Panc1 (cell line): ENCODE measurements around the gene ACACB. TPM values are rescaled to one million over a fixed set of nuclear protein-coding genes. Genes with fewer than 3 reads are reported as not detected.

Experiments used
- ATAC-seq: fragments of 200-7000 bp; cut with Tn5 transposase; 2 replicates; pipeline ENCODE4 v1.9.1; 2020; ENCODE audit warnings: mild to moderate bottlenecking, moderate library complexity
- BruUV-seq: library from RNA; stranded (reverse); fragments of 400-500 nt; replicated peaks from 2 replicates; lab custom pipeline; 2021; lab: Mats Ljungman, UMichigan
- CTCF ChIA-PET: fragments of 300-600 bp; sonication (Branson Sonifier 250); formaldehyde crosslinking; loops from one replicate; lab custom pipeline; 2022; ENCODE audit warnings: antibody characterized with exemption; lab: Charles Lee
- POLR2A ChIA-PET: fragments of 300-600 bp; sonication (Branson Sonifier 250); formaldehyde crosslinking; loops from one replicate; lab custom pipeline; 2022; ENCODE audit warnings: antibody characterized with exemption; lab: Charles Lee
- DNase-seq: peaks from one replicate; pipeline ENCODE4 v3.0.0-alpha.2; 2010; ENCODE audit warnings: low read depth, low spot score
- H3K27ac ChIP-seq: 2 replicates; pipeline ENCODE4 v1.5.1; 2011; ENCODE audit warnings: mild to moderate bottlenecking, low read length, inconsistent platforms
- H3K27me3 ChIP-seq: fragments of 200-500 bp; sonication (Bioruptor generic); 2 replicates; pipeline ENCODE4 v1.6.0; 2014; ENCODE audit warnings: low read length, inconsistent platforms; ENCODE audit not compliant: control insufficient read depth, insufficient read depth
- H3K36me3 ChIP-seq: fragments of 200-500 bp; sonication (Bioruptor generic); 2 replicates; pipeline ENCODE4 v1.5.1; 2014; ENCODE audit warnings: inconsistent platforms, mild to moderate bottlenecking, low read length, moderate library complexity; ENCODE audit not compliant: control insufficient read depth, insufficient read depth
- H3K4me1 ChIP-seq: 2 replicates; pipeline ENCODE4 v1.5.1; 2011; ENCODE audit warnings: inconsistent platforms, mild to moderate bottlenecking, low read length, moderate library complexity; ENCODE audit not compliant: control insufficient read depth, insufficient read depth
- H3K4me3 ChIP-seq, 2 experiments: 2 replicates each; pipeline ENCODE4 v1.5.1; 2011 to 2012; ENCODE audit warnings: low read depth in 2 of 2, low read length in 2 of 2, mild to moderate bottlenecking in 2 of 2, inconsistent platforms in 1 of 2, moderate library complexity in 1 of 2
- H3K9me3 ChIP-seq: fragments of 200-500 bp; sonication (Bioruptor generic); 2 replicates; pipeline ENCODE4 v1.5.1; 2014; ENCODE audit warnings: low read depth, mild to moderate bottlenecking, inconsistent platforms, low read length, moderate library complexity; ENCODE audit not compliant: control insufficient read depth, insufficient read depth
- POLR2AphosphoS5 ChIP-seq: IDR thresholded peaks from 2 replicates; pipeline ENCODE4 v1.6.1; 2012; ENCODE audit warnings: mild to moderate bottlenecking, low read depth, low read length, moderate library complexity
- REST ChIP-seq, 2 experiments: IDR thresholded peaks; 2 replicates each; pipeline ENCODE4 v1.6.1; 2011 to 2012; ENCODE audit warnings: low read depth in 2 of 2, control low read depth in 1 of 2, low read length in 1 of 2, mild to moderate bottlenecking in 1 of 2, moderate library complexity in 1 of 2; ENCODE audit not compliant: insufficient read depth in 1 of 2
- SIN3A ChIP-seq: IDR thresholded peaks from 2 replicates; pipeline ENCODE4 v1.6.1; 2012; ENCODE audit warnings: low read depth, mild to moderate bottlenecking, low read length, moderate library complexity, borderline replicate concordance; ENCODE audit not compliant: insufficient read depth
- TCF7L2 ChIP-seq: IDR thresholded peaks from 2 replicates; pipeline ENCODE4 v1.6.1; 2011; ENCODE audit warnings: mild to moderate bottlenecking, low read depth, low read length, inconsistent platforms
- in situ Hi-C: cut with HindIII; loops from 2 replicates; pipeline ENCODE4 v1.10.0; 2016; ENCODE audit warnings: low sequenced_read_pairs, low pct_unique_long_range_greater_than_20kb
- intact Hi-C: fragments of 100-400 bp; cut with micrococcal nuclease; formaldehyde crosslinking; loops from one replicate; pipeline ENCODE4 v1.10.0; 2022; ENCODE audit not compliant: unreplicated experiment
- total RNA-seq: library from RNA; stranded (reverse); gene quantifications from one replicate; pipeline ENCODE4 v1.2.1, GENCODE V29; 2021; ENCODE audit not compliant: unreplicated experiment
- TF ChIP-seq, protein P1 (sequence below): fragments of 450-650 bp; IDR thresholded peaks from 2 replicates; pipeline ENCODE4 v1.5.1; 2017; ENCODE audit warnings: mild to moderate bottlenecking

The ACACB gene
- total RNA-seq, 1 experiment from 2014 or later: 12.3 TPM

DNA sequence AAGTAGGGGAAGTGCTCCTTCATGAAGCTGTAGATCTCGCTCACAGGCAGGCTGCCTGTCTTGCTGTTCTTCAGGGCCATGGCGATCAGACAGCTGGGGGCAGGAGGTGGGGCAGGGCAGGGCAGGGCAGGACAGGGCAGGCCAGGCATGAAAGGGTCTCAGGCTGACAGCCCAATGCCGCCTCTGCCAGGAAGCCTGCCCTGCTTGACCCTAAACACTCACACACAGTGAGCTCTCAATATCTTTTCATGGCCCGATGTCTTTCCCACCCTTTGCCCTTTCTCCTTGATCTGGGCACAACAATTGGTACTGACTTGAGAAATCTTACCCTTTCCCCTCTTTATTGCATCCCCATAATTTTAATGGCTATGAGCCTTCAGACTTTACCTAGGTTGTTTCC, 170.3 kb downstream of the ACACB start:
- Histone ChIP-seq H3K27ac (no peak overlapping the region), H3K9me3 (no peaks in the 10 kb centered on the region), H3K36me3 (no peaks in the 10 kb centered on the region), H3K27me3 (no peaks in the 10 kb centered on the region), H3K4me1 (no peaks in the 10 kb centered on the region), H3K4me3 (no peak overlapping the region)
- DNase-seq (no peak), ATAC-seq (no peak)
- in situ Hi-C loops (no loop called here), intact Hi-C loops (no loop called here)
- TF ChIP-seq POLR2AphosphoS5 (no peak), TCF7L2 (no peak)
- ChIA-PET CTCF (no interaction called here), POLR2A (no interaction called here)
- no TSS peak for BruUV-seq

- TF ChIP-seq SIN3A: no peak
- no peak for TF ChIP-seq REST (IDR thresholded peaks at IDR 0.05; ENCODE audit: insufficient read depth in 1 of 2, low read depth in 2 of 2, low read length in 1 of 2)
- TF ChIP-seq, protein P1, sequence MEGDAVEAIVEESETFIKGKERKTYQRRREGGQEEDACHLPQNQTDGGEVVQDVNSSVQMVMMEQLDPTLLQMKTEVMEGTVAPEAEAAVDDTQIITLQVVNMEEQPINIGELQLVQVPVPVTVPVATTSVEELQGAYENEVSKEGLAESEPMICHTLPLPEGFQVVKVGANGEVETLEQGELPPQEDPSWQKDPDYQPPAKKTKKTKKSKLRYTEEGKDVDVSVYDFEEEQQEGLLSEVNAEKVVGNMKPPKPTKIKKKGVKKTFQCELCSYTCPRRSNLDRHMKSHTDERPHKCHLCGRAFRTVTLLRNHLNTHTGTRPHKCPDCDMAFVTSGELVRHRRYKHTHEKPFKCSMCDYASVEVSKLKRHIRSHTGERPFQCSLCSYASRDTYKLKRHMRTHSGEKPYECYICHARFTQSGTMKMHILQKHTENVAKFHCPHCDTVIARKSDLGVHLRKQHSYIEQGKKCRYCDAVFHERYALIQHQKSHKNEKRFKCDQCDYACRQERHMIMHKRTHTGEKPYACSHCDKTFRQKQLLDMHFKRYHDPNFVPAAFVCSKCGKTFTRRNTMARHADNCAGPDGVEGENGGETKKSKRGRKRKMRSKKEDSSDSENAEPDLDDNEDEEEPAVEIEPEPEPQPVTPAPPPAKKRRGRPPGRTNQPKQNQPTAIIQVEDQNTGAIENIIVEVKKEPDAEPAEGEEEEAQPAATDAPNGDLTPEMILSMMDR: no peak
- no peak for TF ChIP-seq TCF7L2
- TF ChIP-seq POLR2AphosphoS5: no peak
- POLR2A ChIA-PET: no interaction called here
- H3K4me3 ChIP-seq: no peak overlapping the region
- BruUV-seq: no TSS peak
- ATAC-seq (no peak), DNase-seq (no peak)
- no peak overlapping the region for H3K27ac ChIP-seq
- CTCF ChIA-PET: no interaction called here
- no peaks in the 10 kb centered on the region for H3K27me3 ChIP-seq
- no peaks in the 10 kb centered on the region for H3K9me3 ChIP-seq
- no peaks in the 10 kb centered on the region for H3K36me3 ChIP-seq
- H3K4me1 ChIP-seq: peaks cover 3% of the 10 kb centered on the region; the same call in 1 of the 2 replicates
- in situ Hi-C loops (no loop called here), intact Hi-C loops (no loop called here)
Measured at GRCh38 chr12:109287181-109287580, 170.8 kb downstream of the ACACB start.

DNA sequence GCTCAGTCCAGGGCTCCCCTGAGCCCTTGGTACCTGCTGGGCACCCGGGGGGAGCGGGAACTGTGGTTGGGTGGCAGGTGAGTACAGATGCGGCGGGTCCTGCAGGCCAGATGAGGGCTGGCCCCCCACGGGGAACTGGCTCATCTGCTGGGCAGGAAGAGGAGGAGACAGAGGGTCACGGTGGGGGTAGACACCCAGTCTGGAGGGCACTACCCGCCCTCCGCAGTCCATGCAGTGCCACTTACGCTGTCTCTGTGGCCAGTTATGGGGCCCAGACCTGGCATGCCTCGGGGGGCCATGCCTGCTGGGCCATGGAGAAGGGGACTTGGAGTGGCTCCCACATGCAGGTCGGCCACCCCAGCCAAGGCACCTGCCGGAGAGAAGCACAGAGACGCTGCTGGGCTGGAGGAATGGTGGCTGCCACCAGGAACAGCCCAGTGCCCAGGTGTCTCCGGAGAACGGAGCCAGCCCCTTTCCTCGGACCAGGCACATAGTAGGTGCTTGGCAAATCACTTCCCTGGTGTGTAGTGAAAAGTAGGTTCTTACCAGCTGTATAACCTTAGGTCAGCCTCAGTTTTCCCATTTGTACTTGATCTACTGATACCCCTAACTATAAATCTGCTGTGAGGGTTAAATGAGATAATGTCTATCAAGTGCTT, 171.6 kb downstream of the ACACB start:
- H3K4me1 ChIP-seq: peaks cover 3% of the 10 kb centered on the region; the same call in 1 of the 2 replicates
- CTCF ChIA-PET: no interaction called here
- intact Hi-C loops (no loop called here), in situ Hi-C loops (no loop called here)
- H3K9me3 ChIP-seq: no peaks in the 10 kb centered on the region
- no peaks in the 10 kb centered on the region for H3K27me3 ChIP-seq
- no peak overlapping the region for H3K27ac ChIP-seq
- ATAC-seq (no peak), DNase-seq (no peak)
- no peak overlapping the region for H3K4me3 ChIP-seq
- BruUV-seq: no TSS peak
- no peaks in the 10 kb centered on the region for H3K36me3 ChIP-seq
- TF ChIP-seq POLR2AphosphoS5 (no peak), SIN3A (no peak), REST (IDR thresholded peaks at IDR 0.05; ENCODE audit: insufficient read depth in 1 of 2, low read depth in 2 of 2, low read length in 1 of 2) (no peak), TCF7L2 (no peak)
- TF ChIP-seq, protein P1: no peak
- POLR2A ChIA-PET: no interaction called here
